ENCODE results near the gene PEMT. TPM values are rescaled to one million over a fixed set of nuclear protein-coding genes. Genes with fewer than 3 reads are reported as not detected.

The PEMT gene
- total RNA-seq, 1 experiment from 2014 or later: 53.1 TPM

DNA sequence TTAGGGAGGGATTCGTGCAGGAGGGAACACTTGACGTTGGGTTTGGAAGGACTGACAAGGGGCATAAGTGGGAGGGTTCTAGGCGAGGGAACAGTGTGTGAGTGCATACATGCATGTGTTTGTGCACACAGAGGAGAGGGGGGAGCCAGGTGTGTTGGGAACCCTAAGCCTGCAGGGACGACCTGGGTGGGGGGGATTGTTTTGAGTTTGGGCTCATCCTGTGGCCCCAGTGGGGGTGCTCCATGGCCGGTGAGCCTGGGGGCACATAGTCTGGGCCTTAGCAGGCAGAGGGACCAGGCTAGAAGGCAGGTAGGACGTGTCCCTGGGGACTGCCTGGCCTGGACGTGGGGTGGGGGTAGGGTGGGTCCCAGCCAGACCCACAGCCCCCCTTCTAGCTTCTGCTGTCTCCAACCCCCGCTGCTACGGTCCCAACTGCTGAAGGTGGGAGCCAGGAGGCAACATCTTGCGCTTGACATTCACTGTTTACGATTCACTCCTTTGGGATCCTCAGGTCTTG is 83.4 kb downstream of the PEMT start (continued):
- TF ChIP-seq, protein P1, sequence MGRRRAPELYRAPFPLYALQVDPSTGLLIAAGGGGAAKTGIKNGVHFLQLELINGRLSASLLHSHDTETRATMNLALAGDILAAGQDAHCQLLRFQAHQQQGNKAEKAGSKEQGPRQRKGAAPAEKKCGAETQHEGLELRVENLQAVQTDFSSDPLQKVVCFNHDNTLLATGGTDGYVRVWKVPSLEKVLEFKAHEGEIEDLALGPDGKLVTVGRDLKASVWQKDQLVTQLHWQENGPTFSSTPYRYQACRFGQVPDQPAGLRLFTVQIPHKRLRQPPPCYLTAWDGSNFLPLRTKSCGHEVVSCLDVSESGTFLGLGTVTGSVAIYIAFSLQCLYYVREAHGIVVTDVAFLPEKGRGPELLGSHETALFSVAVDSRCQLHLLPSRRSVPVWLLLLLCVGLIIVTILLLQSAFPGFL (CRISPR knock-in tag; IDR thresholded peaks at IDR 0.05; ENCODE audit: borderline replicate concordance): no peak
- no peak for TF ChIP-seq ZNF138 (CRISPR knock-in tag; conservative IDR thresholded peaks at IDR 0.05)
- TF ChIP-seq, protein P2, sequence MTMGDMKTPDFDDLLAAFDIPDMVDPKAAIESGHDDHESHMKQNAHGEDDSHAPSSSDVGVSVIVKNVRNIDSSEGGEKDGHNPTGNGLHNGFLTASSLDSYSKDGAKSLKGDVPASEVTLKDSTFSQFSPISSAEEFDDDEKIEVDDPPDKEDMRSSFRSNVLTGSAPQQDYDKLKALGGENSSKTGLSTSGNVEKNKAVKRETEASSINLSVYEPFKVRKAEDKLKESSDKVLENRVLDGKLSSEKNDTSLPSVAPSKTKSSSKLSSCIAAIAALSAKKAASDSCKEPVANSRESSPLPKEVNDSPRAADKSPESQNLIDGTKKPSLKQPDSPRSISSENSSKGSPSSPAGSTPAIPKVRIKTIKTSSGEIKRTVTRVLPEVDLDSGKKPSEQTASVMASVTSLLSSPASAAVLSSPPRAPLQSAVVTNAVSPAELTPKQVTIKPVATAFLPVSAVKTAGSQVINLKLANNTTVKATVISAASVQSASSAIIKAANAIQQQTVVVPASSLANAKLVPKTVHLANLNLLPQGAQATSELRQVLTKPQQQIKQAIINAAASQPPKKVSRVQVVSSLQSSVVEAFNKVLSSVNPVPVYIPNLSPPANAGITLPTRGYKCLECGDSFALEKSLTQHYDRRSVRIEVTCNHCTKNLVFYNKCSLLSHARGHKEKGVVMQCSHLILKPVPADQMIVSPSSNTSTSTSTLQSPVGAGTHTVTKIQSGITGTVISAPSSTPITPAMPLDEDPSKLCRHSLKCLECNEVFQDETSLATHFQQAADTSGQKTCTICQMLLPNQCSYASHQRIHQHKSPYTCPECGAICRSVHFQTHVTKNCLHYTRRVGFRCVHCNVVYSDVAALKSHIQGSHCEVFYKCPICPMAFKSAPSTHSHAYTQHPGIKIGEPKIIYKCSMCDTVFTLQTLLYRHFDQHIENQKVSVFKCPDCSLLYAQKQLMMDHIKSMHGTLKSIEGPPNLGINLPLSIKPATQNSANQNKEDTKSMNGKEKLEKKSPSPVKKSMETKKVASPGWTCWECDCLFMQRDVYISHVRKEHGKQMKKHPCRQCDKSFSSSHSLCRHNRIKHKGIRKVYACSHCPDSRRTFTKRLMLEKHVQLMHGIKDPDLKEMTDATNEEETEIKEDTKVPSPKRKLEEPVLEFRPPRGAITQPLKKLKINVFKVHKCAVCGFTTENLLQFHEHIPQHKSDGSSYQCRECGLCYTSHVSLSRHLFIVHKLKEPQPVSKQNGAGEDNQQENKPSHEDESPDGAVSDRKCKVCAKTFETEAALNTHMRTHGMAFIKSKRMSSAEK (CRISPR knock-in tag; IDR thresholded peaks at IDR 0.05; ENCODE audit: borderline replicate concordance): no peak
- no peak for TF ChIP-seq ZNF423 (CRISPR knock-in tag; IDR thresholded peaks at IDR 0.05)

DNA sequence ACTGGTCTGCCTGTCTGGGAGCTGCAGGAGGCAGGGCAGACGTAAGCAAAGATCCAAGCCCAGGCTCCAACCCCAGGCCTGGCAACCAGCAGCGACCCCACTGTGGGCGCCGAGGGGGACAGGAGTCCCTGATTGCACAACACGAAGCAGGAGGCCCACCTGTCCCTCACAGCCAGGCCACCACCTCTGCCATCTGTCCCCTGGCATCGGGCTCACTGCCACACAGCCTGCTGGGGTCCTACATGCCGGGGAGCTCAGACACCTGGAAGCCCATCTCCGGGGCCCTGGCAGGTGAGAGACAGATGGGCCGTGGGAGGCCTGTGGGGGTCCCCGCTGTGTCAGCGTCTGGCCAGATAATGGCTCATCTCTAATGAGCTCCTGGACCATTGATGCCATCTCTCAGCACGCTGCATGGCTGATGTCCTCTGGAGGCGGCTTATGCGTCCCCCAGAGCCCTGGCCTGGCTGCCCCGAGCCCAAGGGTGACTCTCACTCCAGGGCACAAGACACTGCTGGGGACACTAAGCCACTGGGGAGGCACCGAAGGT is 84.0 kb downstream of the PEMT start:
- Mint-ChIP-seq H3K27me3 (ENCODE audit: low read depth) (no peaks in the 10 kb centered on the region), H3K4me3 (no peak overlapping the region), H3K4me1 (peaks cover 3% of the 10 kb centered on the region; the same call in 1 of the 2 replicates), H3K27ac (no peak overlapping the region), H3K9me3 (no peaks in the 10 kb centered on the region), H3K36me3 (no peaks in the 10 kb centered on the region)
- ATAC-seq (no peak), DNase-seq (ENCODE audit: low spot score) (no peak)
- ChIA-PET POLR2A (interaction anchor here (1.5 kb wide), 1 partner anchor 11 kb away, joined by 6 read pairs; the partner anchor contains the start of gene RASD1), CTCF (interaction anchor here (0.6 to 3.4 kb wide), 5 partner anchors 11 to 120 kb away, joined by 3 to 20 read pairs (median 3); partner anchors contain the start of gene RASD1)
- TF ChIP-seq, protein P3, sequence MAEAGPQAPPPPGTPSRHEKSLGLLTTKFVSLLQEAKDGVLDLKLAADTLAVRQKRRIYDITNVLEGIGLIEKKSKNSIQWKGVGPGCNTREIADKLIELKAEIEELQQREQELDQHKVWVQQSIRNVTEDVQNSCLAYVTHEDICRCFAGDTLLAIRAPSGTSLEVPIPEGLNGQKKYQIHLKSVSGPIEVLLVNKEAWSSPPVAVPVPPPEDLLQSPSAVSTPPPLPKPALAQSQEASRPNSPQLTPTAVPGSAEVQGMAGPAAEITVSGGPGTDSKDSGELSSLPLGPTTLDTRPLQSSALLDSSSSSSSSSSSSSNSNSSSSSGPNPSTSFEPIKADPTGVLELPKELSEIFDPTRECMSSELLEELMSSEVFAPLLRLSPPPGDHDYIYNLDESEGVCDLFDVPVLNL (CRISPR knock-in tag; IDR thresholded peaks at IDR 0.05; ENCODE audit: borderline replicate concordance, low read depth): no peak
- TF ChIP-seq, protein P4, sequence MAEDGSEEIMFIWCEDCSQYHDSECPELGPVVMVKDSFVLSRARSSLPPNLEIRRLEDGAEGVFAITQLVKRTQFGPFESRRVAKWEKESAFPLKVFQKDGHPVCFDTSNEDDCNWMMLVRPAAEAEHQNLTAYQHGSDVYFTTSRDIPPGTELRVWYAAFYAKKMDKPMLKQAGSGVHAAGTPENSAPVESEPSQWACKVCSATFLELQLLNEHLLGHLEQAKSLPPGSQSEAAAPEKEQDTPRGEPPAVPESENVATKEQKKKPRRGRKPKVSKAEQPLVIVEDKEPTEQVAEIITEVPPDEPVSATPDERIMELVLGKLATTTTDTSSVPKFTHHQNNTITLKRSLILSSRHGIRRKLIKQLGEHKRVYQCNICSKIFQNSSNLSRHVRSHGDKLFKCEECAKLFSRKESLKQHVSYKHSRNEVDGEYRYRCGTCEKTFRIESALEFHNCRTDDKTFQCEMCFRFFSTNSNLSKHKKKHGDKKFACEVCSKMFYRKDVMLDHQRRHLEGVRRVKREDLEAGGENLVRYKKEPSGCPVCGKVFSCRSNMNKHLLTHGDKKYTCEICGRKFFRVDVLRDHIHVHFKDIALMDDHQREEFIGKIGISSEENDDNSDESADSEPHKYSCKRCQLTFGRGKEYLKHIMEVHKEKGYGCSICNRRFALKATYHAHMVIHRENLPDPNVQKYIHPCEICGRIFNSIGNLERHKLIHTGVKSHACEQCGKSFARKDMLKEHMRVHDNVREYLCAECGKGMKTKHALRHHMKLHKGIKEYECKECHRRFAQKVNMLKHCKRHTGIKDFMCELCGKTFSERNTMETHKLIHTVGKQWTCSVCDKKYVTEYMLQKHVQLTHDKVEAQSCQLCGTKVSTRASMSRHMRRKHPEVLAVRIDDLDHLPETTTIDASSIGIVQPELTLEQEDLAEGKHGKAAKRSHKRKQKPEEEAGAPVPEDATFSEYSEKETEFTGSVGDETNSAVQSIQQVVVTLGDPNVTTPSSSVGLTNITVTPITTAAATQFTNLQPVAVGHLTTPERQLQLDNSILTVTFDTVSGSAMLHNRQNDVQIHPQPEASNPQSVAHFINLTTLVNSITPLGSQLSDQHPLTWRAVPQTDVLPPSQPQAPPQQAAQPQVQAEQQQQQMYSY (CRISPR knock-in tag; IDR thresholded peaks at IDR 0.05): no peak
- TF ChIP-seq, protein P5, sequence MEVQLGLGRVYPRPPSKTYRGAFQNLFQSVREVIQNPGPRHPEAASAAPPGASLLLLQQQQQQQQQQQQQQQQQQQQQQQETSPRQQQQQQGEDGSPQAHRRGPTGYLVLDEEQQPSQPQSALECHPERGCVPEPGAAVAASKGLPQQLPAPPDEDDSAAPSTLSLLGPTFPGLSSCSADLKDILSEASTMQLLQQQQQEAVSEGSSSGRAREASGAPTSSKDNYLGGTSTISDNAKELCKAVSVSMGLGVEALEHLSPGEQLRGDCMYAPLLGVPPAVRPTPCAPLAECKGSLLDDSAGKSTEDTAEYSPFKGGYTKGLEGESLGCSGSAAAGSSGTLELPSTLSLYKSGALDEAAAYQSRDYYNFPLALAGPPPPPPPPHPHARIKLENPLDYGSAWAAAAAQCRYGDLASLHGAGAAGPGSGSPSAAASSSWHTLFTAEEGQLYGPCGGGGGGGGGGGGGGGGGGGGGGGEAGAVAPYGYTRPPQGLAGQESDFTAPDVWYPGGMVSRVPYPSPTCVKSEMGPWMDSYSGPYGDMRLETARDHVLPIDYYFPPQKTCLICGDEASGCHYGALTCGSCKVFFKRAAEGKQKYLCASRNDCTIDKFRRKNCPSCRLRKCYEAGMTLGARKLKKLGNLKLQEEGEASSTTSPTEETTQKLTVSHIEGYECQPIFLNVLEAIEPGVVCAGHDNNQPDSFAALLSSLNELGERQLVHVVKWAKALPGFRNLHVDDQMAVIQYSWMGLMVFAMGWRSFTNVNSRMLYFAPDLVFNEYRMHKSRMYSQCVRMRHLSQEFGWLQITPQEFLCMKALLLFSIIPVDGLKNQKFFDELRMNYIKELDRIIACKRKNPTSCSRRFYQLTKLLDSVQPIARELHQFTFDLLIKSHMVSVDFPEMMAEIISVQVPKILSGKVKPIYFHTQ (CRISPR knock-in tag; IDR thresholded peaks at IDR 0.05): no peak
- no peak for TF ChIP-seq SOX15 (CRISPR knock-in tag; IDR thresholded peaks at IDR 0.05)
- no peak for TF ChIP-seq ZNF232 (CRISPR knock-in tag; IDR thresholded peaks at IDR 0.05)
- TF ChIP-seq ZNF317 (CRISPR knock-in tag; IDR thresholded peaks at IDR 0.05; ENCODE audit: borderline replicate concordance, low read depth): no peak
- TF ChIP-seq ZNF121 (CRISPR knock-in tag; IDR thresholded peaks at IDR 0.05): no peak
- TF ChIP-seq GTF2I (CRISPR knock-in tag; conservative IDR thresholded peaks at IDR 0.05): no peak
- no peak for TF ChIP-seq OVOL2 (CRISPR knock-in tag; IDR thresholded peaks at IDR 0.05; ENCODE audit: borderline replicate concordance)
- TF ChIP-seq, protein P6, sequence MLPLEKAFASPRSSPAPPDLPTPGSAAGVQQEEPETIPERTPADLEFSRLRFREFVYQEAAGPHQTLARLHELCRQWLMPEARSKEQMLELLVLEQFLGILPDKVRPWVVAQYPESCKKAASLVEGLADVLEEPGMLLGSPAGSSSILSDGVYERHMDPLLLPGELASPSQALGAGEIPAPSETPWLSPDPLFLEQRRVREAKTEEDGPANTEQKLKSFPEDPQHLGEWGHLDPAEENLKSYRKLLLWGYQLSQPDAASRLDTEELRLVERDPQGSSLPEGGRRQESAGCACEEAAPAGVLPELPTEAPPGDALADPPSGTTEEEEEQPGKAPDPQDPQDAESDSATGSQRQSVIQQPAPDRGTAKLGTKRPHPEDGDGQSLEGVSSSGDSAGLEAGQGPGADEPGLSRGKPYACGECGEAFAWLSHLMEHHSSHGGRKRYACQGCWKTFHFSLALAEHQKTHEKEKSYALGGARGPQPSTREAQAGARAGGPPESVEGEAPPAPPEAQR (CRISPR knock-in tag; IDR thresholded peaks at IDR 0.05): no peak
- TF ChIP-seq, protein P1 (CRISPR knock-in tag; IDR thresholded peaks at IDR 0.05; ENCODE audit: borderline replicate concordance): no peak
- TF ChIP-seq, protein P7, sequence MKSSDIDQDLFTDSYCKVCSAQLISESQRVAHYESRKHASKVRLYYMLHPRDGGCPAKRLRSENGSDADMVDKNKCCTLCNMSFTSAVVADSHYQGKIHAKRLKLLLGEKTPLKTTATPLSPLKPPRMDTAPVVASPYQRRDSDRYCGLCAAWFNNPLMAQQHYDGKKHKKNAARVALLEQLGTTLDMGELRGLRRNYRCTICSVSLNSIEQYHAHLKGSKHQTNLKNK (CRISPR knock-in tag; IDR thresholded peaks at IDR 0.05): no peak
- no peak for TF ChIP-seq FOXP1 (CRISPR knock-in tag; IDR thresholded peaks at IDR 0.05; ENCODE audit: borderline replicate concordance)

Measured in WTC11 (cell line).